HCT116 (cell line): ENCODE measurements around the gene ADIPOR2. TPM values are rescaled to one million over a fixed set of nuclear protein-coding genes. Genes with fewer than 3 reads are reported as not detected.

Source experiments
- ATAC-seq: fragments of 200-7000 bp; cut with Tn5 transposase; 2 replicates; pipeline ENCODE4 v1.9.1; 2020; ENCODE audit warnings: mild to moderate bottlenecking, moderate library complexity
- BruUV-seq: library from RNA; stranded (reverse); fragments of 400-500 nt; replicated peaks from 2 replicates; lab custom pipeline; 2021; lab: Mats Ljungman, UMichigan
- CTCF ChIA-PET: fragments of 300-600 bp; sonication (Branson Sonifier 250); formaldehyde crosslinking; loops from one replicate; lab custom pipeline; 2021; ENCODE audit warnings: antibody characterized with exemption; lab: Charles Lee
- POLR2A ChIA-PET: fragments of 300-600, 350-600 bp; sonication (Branson Sonifier 250); formaldehyde crosslinking; loops from one replicate; lab custom pipeline; 2021; ENCODE audit warnings: antibody characterized with exemption; lab: Charles Lee
- RAD21 ChIA-PET, 2 experiments: fragments of 300-600 bp; sonication (Branson Sonifier 250); formaldehyde crosslinking; loops; one replicate each; lab custom pipeline; 2023; ENCODE audit warnings: low total read pairs in 2 of 2; ENCODE audit not compliant: uncharacterized antibody in 2 of 2, unreplicated experiment in 2 of 2, low non-redundant PET in 1 of 2; lab: Charles Lee
- DNase-seq: peaks from one replicate; pipeline ENCODE4 v3.0.0-alpha.2; 2010; ENCODE audit warnings: low read depth, low spot score
- H2AFZ ChIP-seq: fragments of 200-600 bp; shearing (Covaris generic), sonication (generic); 2 replicates; pipeline ENCODE4 v1.6.1; 2017; ENCODE audit warnings: low read depth, mixed run types, mixed read lengths, antibody characterized with exemption, low read length; ENCODE audit not compliant: poor library complexity, severe bottlenecking
- H3K27ac ChIP-seq: 2 replicates; pipeline ENCODE4 v1.5.1; 2012; ENCODE audit warnings: low read depth, low read length
- H3K27me3 ChIP-seq: fragments of 200-600 bp; sonication (generic); 2 replicates; pipeline ENCODE4 v1.6.1; 2016; ENCODE audit warnings: mixed run types, low read length, mixed read lengths; ENCODE audit not compliant: insufficient read depth
- H3K36me3 ChIP-seq, 2 experiments: fragments of 200-500 bp in 1 of 2; fragments of 200-600 bp in 1 of 2; sonication (Bioruptor generic) in 1 of 2; sonication (generic) in 1 of 2; 2 replicates each; pipeline versions ENCODE4 v1.5.1 to v1.6.1; 2014 to 2016; ENCODE audit warnings: low read length in 2 of 2, inconsistent platforms in 1 of 2, mixed read lengths in 1 of 2, mixed run types in 1 of 2; ENCODE audit not compliant: insufficient read depth in 2 of 2, control insufficient read depth in 1 of 2
- H3K4me1 ChIP-seq, 2 experiments: fragments of 200-600 bp in 1 of 2; sonication (generic) in 1 of 2; 2 replicates each; pipeline versions ENCODE4 v1.5.1 to v1.6.1; 2012 to 2017; ENCODE audit warnings: low read length in 2 of 2, inconsistent platforms in 1 of 2, mild to moderate bottlenecking in 1 of 2, mixed read lengths in 1 of 2, mixed run types in 1 of 2, moderate library complexity in 1 of 2; ENCODE audit not compliant: insufficient read depth in 2 of 2, control insufficient read depth in 1 of 2
- H3K4me2 ChIP-seq: fragments of 200-600 bp; sonication (generic); 2 replicates; pipeline ENCODE4 v1.6.1; 2017; ENCODE audit warnings: mixed run types, low read length, mixed read lengths
- H3K4me3 ChIP-seq, 2 experiments: fragments of 200-600 bp in 1 of 2; sonication (generic) in 1 of 2; replicated peaks in 1 of 2; 2 replicates each; pipeline ENCODE4 v1.5.1; 2011 to 2016; ENCODE audit warnings: low read length in 2 of 2, control low read depth in 1 of 2, low read depth in 1 of 2, mild to moderate bottlenecking in 1 of 2, mixed read lengths in 1 of 2, mixed run types in 1 of 2
- H3K79me2 ChIP-seq: fragments of 200-600 bp; sonication (generic); 2 replicates; pipeline ENCODE4 v1.6.1; 2017; ENCODE audit warnings: mild to moderate bottlenecking, mixed run types, low read length, moderate library complexity, mixed read lengths; ENCODE audit not compliant: insufficient read depth
- H3K9ac ChIP-seq: fragments of 200-600 bp; sonication (generic); 2 replicates; pipeline ENCODE4 v1.6.1; 2016; ENCODE audit warnings: low read length, mixed read lengths
- H3K9me2 ChIP-seq: fragments of 200-600 bp; sonication (generic), shearing (Covaris generic); 2 replicates; pipeline ENCODE4 v1.6.1; 2017; ENCODE audit warnings: mixed run types, mild to moderate bottlenecking, moderate library complexity; ENCODE audit not compliant: insufficient read depth
- H3K9me3 ChIP-seq, 2 experiments: fragments of 200-500 bp in 1 of 2; fragments of 200-600 bp in 1 of 2; sonication (Bioruptor generic) in 1 of 2; sonication (generic) in 1 of 2; 2 replicates each; pipeline ENCODE4 v1.6.1; 2014 to 2017; ENCODE audit warnings: low read length in 2 of 2, mixed read lengths in 2 of 2, inconsistent platforms in 1 of 2, low read depth in 1 of 2, mild to moderate bottlenecking in 1 of 2, mixed run types in 1 of 2, moderate library complexity in 1 of 2; ENCODE audit not compliant: control insufficient read depth in 1 of 2, insufficient read depth in 1 of 2
- H4K20me1 ChIP-seq: fragments of 200-600 bp; sonication (generic), shearing (Covaris generic); 2 replicates; pipeline ENCODE4 v1.6.1; 2017; ENCODE audit warnings: mixed run types, mild to moderate bottlenecking, moderate library complexity; ENCODE audit not compliant: insufficient read depth
- ATF3 ChIP-seq: IDR thresholded peaks from 2 replicates; pipeline ENCODE4 v1.6.1; 2012
- CBX3 ChIP-seq: IDR thresholded peaks from 2 replicates; pipeline ENCODE4 v1.6.1; 2012; ENCODE audit warnings: low read depth
- CEBPB ChIP-seq: IDR thresholded peaks from 2 replicates; pipeline ENCODE4 v1.6.1; 2012; ENCODE audit warnings: low read depth
- CTCF ChIP-seq, 3 experiments: fragments of 200-600 bp in 1 of 3; sonication (generic) in 1 of 3; IDR thresholded peaks in 2 of 3; conservative IDR thresholded peaks in 1 of 3; 2 replicates each; pipeline ENCODE4 v1.5.1; 2012 to 2017; ENCODE audit warnings: low read depth in 2 of 3, low read length in 2 of 3, antibody characterized with exemption in 1 of 3, borderline replicate concordance in 1 of 3, control low read depth in 1 of 3, mild to moderate bottlenecking in 1 of 3, mixed read lengths in 1 of 3, mixed run types in 1 of 3, moderate library complexity in 1 of 3; ENCODE audit not compliant: insufficient read depth in 1 of 3
- EGR1 ChIP-seq: IDR thresholded peaks from 2 replicates; pipeline ENCODE4 v1.6.1; 2012; ENCODE audit warnings: low read depth
- EZH2 ChIP-seq: fragments of 200-600 bp; sonication (generic); IDR thresholded peaks from 2 replicates; pipeline ENCODE4 v1.6.1; 2017; ENCODE audit warnings: antibody characterized with exemption, mixed run types
- EZH2phosphoT487 ChIP-seq: fragments of 200-600 bp; IDR thresholded peaks from 2 replicates; pipeline ENCODE4 v1.6.1; 2018; ENCODE audit warnings: antibody characterized with exemption, borderline replicate concordance
- JUND ChIP-seq: IDR thresholded peaks from 2 replicates; pipeline ENCODE4 v1.6.1; 2012
- POLR2A ChIP-seq: IDR thresholded peaks from 2 replicates; pipeline ENCODE4 v1.7.0; 2011; ENCODE audit warnings: borderline replicate concordance; ENCODE audit not compliant: insufficient read depth, insufficient read length; ENCODE audit errors: extremely low read depth
- RAD21 ChIP-seq: IDR thresholded peaks from 2 replicates; pipeline ENCODE4 v1.6.1; 2012; ENCODE audit warnings: low read depth, mild to moderate bottlenecking
- REST ChIP-seq: IDR thresholded peaks from 2 replicates; pipeline ENCODE4 v1.6.1; 2012; ENCODE audit warnings: low read depth
- YY1 ChIP-seq: IDR thresholded peaks from 2 replicates; pipeline ENCODE4 v1.6.1; 2011; ENCODE audit warnings: low read length, low read depth, moderate library complexity, mild to moderate bottlenecking; ENCODE audit not compliant: insufficient replicate concordance; ENCODE audit errors: extremely low read depth
- ZBTB33 ChIP-seq: IDR thresholded peaks from 2 replicates; pipeline ENCODE4 v1.6.1; 2011; ENCODE audit warnings: mild to moderate bottlenecking, low read length, moderate library complexity; ENCODE audit not compliant: insufficient replicate concordance; ENCODE audit errors: extremely low read depth
- ZNF274 ChIP-seq: fragments of 200-500 bp; sonication (Bioruptor generic); IDR thresholded peaks from 2 replicates; pipeline ENCODE4 v1.6.1; 2014; ENCODE audit warnings: mild to moderate bottlenecking, low read depth, low read length, inconsistent platforms
- intact Hi-C: fragments of 100-400 bp; cut with micrococcal nuclease; formaldehyde crosslinking; loops from 2 replicates; pipeline ENCODE4 v1.10.0; 2022
- total RNA-seq: library from RNA; stranded (reverse); gene quantifications from one replicate; pipeline ENCODE4 v1.2.1, GENCODE V29; 2021; ENCODE audit not compliant: unreplicated experiment

ADIPOR2 gene
- total RNA-seq, 1 experiment from 2014 or later, result 69.9 TPM

GRCh38 chr12:1739368-1739767 is 48.5 kb downstream of the ADIPOR2 start:
- no peaks in the 10 kb centered on the region for H3K4me1 ChIP-seq
- ChIA-PET POLR2A (no interaction called here), RAD21 (no interaction called here), CTCF (no interaction called here)
- BruUV-seq, result no TSS peak
- TF ChIP-seq EZH2, result no peak
- TF ChIP-seq ZNF274, result no peak
- no peak for TF ChIP-seq ATF3
- TF ChIP-seq EZH2phosphoT487, result no peak
- TF ChIP-seq CBX3, result no peak
- no peak for TF ChIP-seq POLR2A
- no peak for TF ChIP-seq EGR1
- TF ChIP-seq REST, result no peak
- TF ChIP-seq ZBTB33, result no peak
- no peak for TF ChIP-seq CEBPB
- TF ChIP-seq YY1, result no peak
- TF ChIP-seq JUND, result no peak
- no peak for TF ChIP-seq CTCF (IDR thresholded peaks at IDR 0.05 in 2 of 3, conservative IDR thresholded peaks at IDR 0.05 in 1 of 3; ENCODE audit: borderline replicate concordance in 1 of 3, insufficient read depth in 1 of 3, low read depth in 2 of 3, low read length in 2 of 3)
- TF ChIP-seq RAD21, result no peak
- H3K27ac ChIP-seq, result no peak overlapping the region
- no peak overlapping the region for H3K9ac ChIP-seq
- intact Hi-C loops, result no loop called here
- H3K9me3 ChIP-seq, result no peaks in the 10 kb centered on the region
- ATAC-seq (no peak), DNase-seq (no peak)
- no peak overlapping the region for H2AFZ ChIP-seq
- H3K4me2 ChIP-seq, result no peak overlapping the region
- no peaks in the 10 kb centered on the region for H3K9me2 ChIP-seq
- peaks cover 77% of the 10 kb centered on the region for H3K79me2 ChIP-seq
- peaks cover 5% of the 10 kb centered on the region; the same call in 1 of the 2 replicates for H4K20me1 ChIP-seq
- H3K4me3 ChIP-seq, result no peak overlapping the region
- no peaks in the 10 kb centered on the region for H3K27me3 ChIP-seq
- H3K36me3 ChIP-seq, result 0 out of 4 replicates have a peak, but pooled peaks cover 0 to 1% of the 10 kb centered on the region in 2 experiments
